Skeletal muscle cell (primary cell): ENCODE results near the gene NAT10.
"Not testable (repeated sequence)": the region's sequence is repeated elsewhere in the genome, so short reads cannot be mapped to it uniquely, and the experiment has no call there.

Experiments used
- DNase-seq: peaks from one replicate; pipeline ENCODE4 v3.0.0-alpha.2; 2010; ENCODE audit warnings: low read depth
- H3K4me3 ChIP-seq: 2 replicates; pipeline ENCODE4 v1.5.1; 2011; ENCODE audit warnings: low read depth, mild to moderate bottlenecking, control low read depth, low read length, moderate library complexity

The NAT10 gene

DNA sequence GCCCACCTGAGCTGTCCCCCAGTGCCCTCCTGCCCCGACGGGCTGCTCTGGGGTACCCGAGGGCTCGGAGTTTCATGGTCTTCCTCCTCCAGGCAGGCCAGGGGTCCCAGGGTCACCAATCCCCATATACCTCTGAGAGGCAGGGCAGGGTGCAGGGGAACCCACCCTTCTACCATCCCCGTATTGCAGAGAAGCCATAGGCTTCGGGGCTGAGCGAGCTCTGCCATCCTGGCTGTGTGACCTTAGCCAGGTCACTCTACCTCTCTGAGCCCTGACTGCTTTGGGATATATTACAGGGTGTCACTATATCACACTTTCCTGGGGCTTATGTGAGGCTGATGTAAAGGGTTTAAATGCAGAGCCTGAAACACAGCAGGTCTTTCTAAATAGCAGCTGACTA, 57.4 kb downstream of the NAT10 start:
- no peak for DNase-seq
- H3K4me3 ChIP-seq = no peak overlapping the region

- H3K4me3 ChIP-seq = no peak overlapping the region
- DNase-seq = no peak
Measured at GRCh38 chr11:34165121-34165520, 59.7 kb downstream of the NAT10 start.

DNA sequence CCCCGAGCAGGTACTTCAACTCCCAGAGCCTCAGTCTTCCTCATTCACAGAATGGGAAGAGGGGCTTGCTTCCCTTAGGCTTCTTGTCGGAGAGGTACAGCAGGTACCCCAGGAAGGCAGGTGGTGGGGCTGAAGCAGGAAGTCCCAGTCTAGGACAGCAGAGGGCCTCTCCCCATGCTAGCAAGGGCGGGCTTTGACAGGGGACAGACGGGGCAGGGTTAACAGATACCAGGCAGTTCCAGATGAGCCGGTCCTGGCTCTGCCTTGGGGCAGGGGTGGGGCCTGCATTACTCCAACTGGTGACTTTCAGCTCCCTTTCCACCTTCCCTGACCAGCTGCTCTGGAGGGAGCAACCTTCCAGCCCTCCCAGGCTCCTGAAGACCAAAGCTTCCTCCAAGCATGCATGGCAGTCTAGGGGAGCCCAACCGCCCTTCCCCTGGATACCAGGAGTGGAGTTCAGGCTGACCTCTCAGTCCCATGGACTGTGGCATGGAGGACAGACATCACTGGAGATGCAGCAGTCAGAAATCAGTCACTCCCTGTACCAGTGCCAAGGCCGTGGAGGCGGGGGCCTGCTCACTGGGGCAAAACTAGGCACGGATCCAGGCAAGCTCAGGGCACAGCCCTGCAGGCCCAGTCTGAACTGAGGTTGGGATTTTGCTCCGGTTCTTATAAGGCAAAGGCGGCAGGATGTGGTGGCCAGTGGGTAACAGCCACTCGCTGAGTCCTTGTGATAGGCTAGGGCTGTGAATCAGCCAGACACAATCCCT, 60.5 kb downstream of the NAT10 start:
- H3K4me3 ChIP-seq = no peak overlapping the region
- no peak for DNase-seq

- no peak for DNase-seq
- no peak overlapping the region for H3K4me3 ChIP-seq
Measured at GRCh38 chr11:34166806-34167740, 61.6 kb downstream of the NAT10 start.

- H3K4me3 ChIP-seq = no peak overlapping the region
- DNase-seq = no peak
Measured at GRCh38 chr11:34167961-34168360, 62.5 kb downstream of the NAT10 start.

DNA sequence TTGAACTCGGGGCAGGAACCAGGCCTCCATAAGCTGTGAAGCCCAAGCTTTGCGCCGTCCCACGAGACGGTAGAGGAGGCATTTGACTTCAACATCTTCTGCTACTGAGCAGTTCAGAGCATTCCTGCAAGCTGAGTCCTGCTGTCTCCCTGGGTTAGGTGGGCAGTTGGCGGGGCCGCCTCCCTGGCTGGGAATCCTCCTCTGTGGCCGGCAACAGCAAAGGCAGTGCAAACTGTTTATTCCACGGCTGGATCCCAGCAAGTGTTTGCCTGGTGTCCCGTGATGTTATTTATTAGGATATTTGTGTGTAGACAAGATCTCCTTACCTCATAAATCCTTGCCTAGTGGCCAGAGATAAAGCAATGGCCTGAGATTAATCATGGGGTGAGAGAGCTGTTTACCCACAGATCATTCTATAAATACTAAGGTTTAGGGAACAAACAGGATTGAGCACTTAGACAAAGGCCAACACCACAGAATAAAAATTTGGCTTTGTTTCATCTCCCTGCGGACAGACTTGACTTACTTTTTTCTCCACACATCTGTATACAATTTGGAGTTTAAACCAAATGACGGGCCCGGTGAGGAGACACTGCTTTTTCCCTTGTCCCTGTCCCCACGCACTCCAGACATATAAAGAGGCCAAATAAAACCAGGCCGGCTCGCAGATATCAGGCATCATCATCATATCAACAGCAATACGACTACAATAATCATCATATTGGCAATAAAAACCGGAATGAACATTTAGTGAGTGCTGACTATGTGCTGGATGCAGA, 63.4 kb downstream of the NAT10 start:
- H3K4me3 ChIP-seq = no peak overlapping the region
- no peak for DNase-seq

- no peak overlapping the region for H3K4me3 ChIP-seq
- DNase-seq = no peak
Measured at GRCh38 chr11:34169686-34170085, 64.3 kb downstream of the NAT10 start.

DNA sequence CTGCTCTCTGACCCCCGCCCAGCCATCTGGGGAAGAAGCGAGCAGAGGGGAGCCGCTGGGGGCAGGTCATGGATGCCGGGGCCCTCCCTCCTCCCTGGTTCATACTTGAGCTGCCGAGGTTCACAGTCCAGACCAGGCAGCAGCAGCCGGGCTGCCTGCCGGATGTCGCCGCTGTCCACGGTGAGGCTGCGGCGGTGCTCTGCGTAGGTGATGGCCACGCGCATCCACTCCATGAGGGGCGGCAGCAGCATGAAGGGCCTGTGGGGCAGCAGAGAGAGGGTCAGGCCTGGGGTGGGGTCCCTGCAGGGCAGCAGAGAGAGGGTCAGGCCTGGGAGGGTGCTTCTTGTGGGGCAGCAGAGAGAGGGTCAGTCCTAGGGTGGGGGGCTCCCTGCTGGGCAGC, 67.6 kb downstream of the NAT10 start:
- no peak overlapping the region for H3K4me3 ChIP-seq
- DNase-seq = no peak

DNA sequence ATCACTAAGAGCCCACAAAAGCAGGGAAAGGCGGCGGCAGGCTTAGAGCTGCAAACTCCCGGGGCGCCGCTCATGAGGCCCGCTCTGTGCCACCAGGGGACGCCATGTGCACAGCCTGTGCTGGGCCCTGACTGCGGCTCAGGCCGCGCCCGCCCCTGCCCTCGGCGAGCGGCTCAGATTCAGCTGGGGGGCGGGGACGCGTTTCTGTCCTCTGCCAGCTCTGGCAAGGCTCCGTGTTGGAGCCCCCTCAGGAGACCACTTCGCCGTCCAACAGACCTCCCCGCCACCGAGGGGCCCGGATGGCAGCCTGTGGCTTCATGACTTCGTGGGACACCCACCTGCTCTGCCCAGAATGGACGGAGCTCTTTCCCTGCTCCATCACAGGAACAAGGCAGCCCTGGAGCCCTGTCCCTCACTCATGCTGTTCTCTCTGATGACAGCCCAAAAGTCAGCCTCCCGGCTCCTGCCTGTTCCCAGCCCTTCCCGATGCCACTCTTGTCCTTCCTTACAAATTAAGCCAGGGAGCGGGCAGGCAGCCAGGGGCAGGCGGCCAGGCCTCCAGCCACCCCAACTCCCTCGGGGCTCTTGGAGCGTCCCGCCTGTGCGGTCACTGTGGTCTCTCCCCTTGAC, 69.1 kb downstream of the NAT10 start:
- no peak for DNase-seq
- peak overlapping the region; percentile 26 for H3K4me3 ChIP-seq

DNA sequence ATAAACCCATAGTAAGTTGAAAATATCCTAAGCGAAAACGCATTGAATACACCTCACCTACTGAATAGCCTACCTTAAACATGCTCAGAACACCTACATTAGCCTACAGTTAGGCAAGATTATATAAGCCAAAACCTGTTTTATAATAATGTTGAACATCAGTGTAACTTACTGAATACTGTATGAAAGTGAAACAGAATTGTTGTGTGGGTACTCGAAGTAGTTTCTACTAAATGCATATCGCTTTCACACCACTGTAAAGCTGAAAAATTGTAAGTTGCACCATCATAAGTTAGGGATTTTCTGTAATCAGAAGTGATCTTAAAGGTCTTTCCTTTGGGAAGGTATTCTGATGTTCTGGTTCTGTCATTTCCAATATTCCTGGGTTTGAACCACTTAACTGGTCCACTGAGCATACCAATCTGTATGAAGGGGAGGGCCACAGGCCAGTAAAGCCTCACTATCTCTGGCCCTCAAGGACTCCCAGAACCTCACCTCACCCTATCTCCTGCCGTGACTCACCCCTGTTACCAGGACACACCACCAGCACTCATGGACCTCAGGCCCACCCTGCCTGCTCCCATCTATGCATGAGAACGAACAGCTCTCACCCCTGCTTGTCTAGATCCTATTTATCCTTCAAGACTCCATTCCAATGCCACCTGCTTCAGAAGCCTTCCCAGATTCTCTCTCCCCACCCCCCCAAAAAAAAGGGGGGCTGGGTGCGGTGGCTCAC, 70.0 kb downstream of the NAT10 start:
- H3K4me3 ChIP-seq = no peak overlapping the region
- DNase-seq = no peak

DNA sequence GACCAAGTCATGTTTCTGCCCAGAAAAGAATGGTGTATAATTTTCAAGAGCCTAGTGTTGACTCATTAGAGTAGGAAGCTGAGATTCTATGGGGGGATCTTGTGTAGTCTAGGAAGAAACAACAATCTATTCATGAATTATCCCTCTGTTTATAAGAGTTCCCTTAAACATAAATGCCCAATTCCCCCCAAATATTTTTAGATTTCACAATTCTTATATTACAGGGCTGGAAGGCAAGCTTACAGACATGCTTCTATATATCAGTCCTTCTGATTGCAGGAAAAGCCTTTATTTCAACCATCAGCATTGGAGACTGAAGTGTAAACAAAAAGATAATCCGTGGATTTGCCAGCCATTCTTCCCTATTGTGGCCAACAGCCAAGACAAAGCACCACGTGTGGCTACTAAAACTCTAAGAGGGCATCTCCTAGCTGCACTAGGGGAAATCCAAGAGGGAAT, 71.4 kb downstream of the NAT10 start:
- H3K4me3 ChIP-seq = no peak overlapping the region
- DNase-seq = no peak

DNA sequence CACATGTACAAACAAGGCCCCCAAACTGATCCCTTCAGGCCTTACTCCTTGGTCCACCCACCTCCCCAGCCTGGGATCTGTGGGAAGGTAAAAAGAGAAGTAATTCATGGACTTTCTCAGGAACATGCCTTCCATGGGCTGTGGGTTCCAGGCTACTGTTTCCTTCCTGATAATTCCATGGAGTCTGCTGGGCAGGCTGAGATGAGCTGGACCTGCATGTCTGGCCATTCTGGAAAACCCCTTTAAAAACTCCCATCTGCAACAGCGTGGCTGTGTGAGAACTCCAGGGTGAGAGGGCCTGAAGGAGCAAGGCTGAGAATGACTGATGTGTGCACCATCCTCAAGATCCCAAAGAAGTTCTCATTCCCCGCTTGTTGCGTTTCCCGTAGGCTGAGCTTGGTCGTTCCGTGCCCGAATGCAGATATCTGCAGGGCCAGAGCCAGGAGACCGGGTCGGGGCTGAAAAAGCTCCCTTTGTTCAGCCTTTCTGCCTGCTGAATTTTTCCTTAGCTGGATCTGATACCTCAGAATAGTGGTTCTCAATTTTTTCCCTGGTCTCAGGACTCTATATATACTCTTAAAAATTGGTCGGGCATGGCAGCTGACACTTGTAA, 72.9 kb downstream of the NAT10 start:
- DNase-seq = no peak

GRCh38 chr11:34179026-34179675, 73.7 kb downstream of the NAT10 start:
- no peak overlapping the region for H3K4me3 ChIP-seq
- DNase-seq = no peak

More for the DNA sequence above, 72.9 kb downstream of the NAT10 start:
- H3K4me3 ChIP-seq = no peak overlapping the region

GRCh38 chr11:34180040-34180813, 74.8 kb downstream of the NAT10 start:
- H3K4me3 ChIP-seq = no peak overlapping the region
- DNase-seq = no peak

DNA sequence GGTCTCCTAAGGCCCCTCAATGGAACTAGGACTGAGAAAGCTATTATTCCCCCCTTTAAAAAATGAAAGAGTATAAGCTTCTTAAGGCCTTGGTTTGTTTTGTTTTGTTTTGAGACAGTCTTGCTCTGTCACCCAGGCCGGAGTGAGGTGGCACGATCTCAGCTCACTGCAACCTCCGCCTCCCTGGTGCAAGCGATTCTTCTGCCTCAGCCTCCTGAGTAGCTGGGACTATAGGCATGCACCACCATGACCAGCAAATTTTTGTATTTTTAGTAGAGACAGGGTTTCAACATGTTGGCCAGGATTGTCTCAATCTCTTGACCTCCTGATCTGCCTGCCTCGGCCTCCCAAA, 75.4 kb downstream of the NAT10 start:
- not testable (repeated sequence) for DNase-seq, H3K4me3 ChIP-seq

DNA sequence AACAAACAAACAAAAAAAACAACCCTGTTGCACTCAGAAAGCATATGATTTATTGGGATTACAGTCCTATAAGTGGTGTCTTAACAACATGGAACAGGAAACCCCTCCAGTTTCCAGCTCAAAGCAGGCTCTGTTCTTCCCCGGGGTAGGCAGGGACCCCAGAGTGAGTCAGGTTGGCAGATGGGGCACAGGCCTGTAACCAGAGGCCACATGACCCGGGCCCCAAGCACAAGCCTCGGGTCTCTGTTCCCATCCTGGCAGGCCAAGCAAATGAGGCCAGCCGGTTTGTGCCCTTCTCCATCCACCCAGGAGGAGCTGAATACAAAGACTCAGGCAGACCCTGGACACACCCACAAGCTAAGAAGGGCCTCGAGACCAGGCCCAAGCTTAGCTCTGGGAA, 75.8 kb downstream of the NAT10 start:
- no peak for DNase-seq
- no peak overlapping the region for H3K4me3 ChIP-seq

- DNase-seq = no peak
- no peak overlapping the region for H3K4me3 ChIP-seq
Measured at GRCh38 chr11:34181856-34182405, 76.5 kb downstream of the NAT10 start.
